KMS-11 (cell line): Measurements from ENCODE around the gene LYPD3.

Experiments
- H2AFZ ChIP-seq: fragments of 200-600 bp; sonication (generic); 2 replicates; pipeline ENCODE4 v1.6.1; 2016; ENCODE audit warnings: antibody characterized with exemption, mixed run types, low read depth
- H3K27ac ChIP-seq: fragments of 200-600 bp; sonication (generic); 2 replicates; pipeline ENCODE4 v1.6.1; 2016; ENCODE audit warnings: mild to moderate bottlenecking, mixed run types
- H3K27me3 ChIP-seq: fragments of 200-600 bp; sonication (generic); 2 replicates; pipeline ENCODE4 v1.6.1; 2017; ENCODE audit warnings: mild to moderate bottlenecking, low read depth, mixed run types, moderate library complexity; ENCODE audit not compliant: insufficient read depth
- H3K36me3 ChIP-seq: fragments of 200-600 bp; sonication (generic); 2 replicates; pipeline ENCODE4 v1.6.1; 2017; ENCODE audit warnings: mild to moderate bottlenecking, mixed run types; ENCODE audit not compliant: insufficient read depth
- H3K4me1 ChIP-seq: fragments of 200-600 bp; sonication (generic); 2 replicates; pipeline ENCODE4 v1.6.1; 2016; ENCODE audit warnings: mild to moderate bottlenecking, low read depth, mixed run types; ENCODE audit not compliant: poor library complexity, severe bottlenecking
- H3K4me2 ChIP-seq: fragments of 200-600 bp; sonication (generic); 2 replicates; pipeline ENCODE4 v1.7.0; 2016; ENCODE audit warnings: mild to moderate bottlenecking, mixed run types
- H3K4me3 ChIP-seq: fragments of 200-600 bp; sonication (generic); IDR thresholded peaks from 2 replicates; pipeline ENCODE4 v1.6.1; 2017; ENCODE audit warnings: low read depth, low read length, mixed read lengths; ENCODE audit not compliant: insufficient read depth
- H3K79me2 ChIP-seq: fragments of 200-600 bp; sonication (generic); 2 replicates; pipeline ENCODE4 v1.6.1; 2016; ENCODE audit warnings: low read depth, mixed run types; ENCODE audit not compliant: insufficient read depth
- H3K9ac ChIP-seq: fragments of 200-600 bp; sonication (generic); 2 replicates; pipeline ENCODE4 v1.6.1; 2016; ENCODE audit warnings: mild to moderate bottlenecking, mixed run types
- H4K20me1 ChIP-seq: fragments of 200-600 bp; sonication (generic); 2 replicates; pipeline ENCODE4 v1.6.1; 2016; ENCODE audit warnings: mild to moderate bottlenecking, mixed run types; ENCODE audit not compliant: insufficient read depth
- CTCF ChIP-seq: fragments of 200-600 bp; sonication (generic); conservative IDR thresholded peaks from 2 replicates; pipeline ENCODE4 v1.6.1; 2017; ENCODE audit warnings: low read depth, mild to moderate bottlenecking, antibody characterized with exemption, low read length, moderate library complexity, mixed read lengths

LYPD3 gene

GRCh38 chr19:43462785-43463380, 2.5 kb downstream of the LYPD3 start:
- H3K4me2 ChIP-seq, result peak overlapping the region; percentile 50; the same call in 1 of the 2 replicates
- no peaks in the 10 kb centered on the region for H4K20me1 ChIP-seq
- no peak overlapping the region for H3K4me3 ChIP-seq
- H3K9ac ChIP-seq, result no peak overlapping the region
- no peak overlapping the region for H3K27ac ChIP-seq
- peaks cover 8% of the 10 kb centered on the region for H3K4me1 ChIP-seq
- no peak for TF ChIP-seq CTCF
- H2AFZ ChIP-seq, result peak overlapping the region; percentile 93
- H3K36me3 ChIP-seq, result no peaks in the 10 kb centered on the region
- no peaks in the 10 kb centered on the region for H3K79me2 ChIP-seq
- H3K27me3 ChIP-seq, result peaks cover 2% of the 10 kb centered on the region; the same call in 1 of the 2 replicates

- TF ChIP-seq CTCF, result no peak
- Histone ChIP-seq H3K9ac (no peak overlapping the region), H3K27me3 (peaks cover 2% of the 10 kb centered on the region; the same call in 1 of the 2 replicates), H3K4me2 (no peak overlapping the region), H3K4me1 (peaks cover 8% of the 10 kb centered on the region), H4K20me1 (no peaks in the 10 kb centered on the region), H3K4me3 (no peak overlapping the region), H2AFZ (no peak overlapping the region), H3K79me2 (no peaks in the 10 kb centered on the region), H3K27ac (no peak overlapping the region), H3K36me3 (no peaks in the 10 kb centered on the region)
These were observed 3.0 kb downstream of the LYPD3 start for GRCh38 chr19:43462383-43462782.

GRCh38 chr19:43461303-43461702, 4.1 kb downstream of the LYPD3 start:
- TF ChIP-seq CTCF, result no peak
- Histone ChIP-seq H3K36me3 (no peaks in the 10 kb centered on the region), H3K4me1 (peaks cover 8% of the 10 kb centered on the region), H3K27me3 (peaks cover 2% of the 10 kb centered on the region; the same call in 1 of the 2 replicates), H3K4me2 (no peak overlapping the region), H3K4me3 (no peak overlapping the region), H3K27ac (no peak overlapping the region), H4K20me1 (no peaks in the 10 kb centered on the region), H3K9ac (no peak overlapping the region), H3K79me2 (no peaks in the 10 kb centered on the region), H2AFZ (peak overlapping the region; percentile 22; the same call in 1 of the 2 replicates)

GRCh38 chr19:43460362-43461016, 4.9 kb downstream of the LYPD3 start:
- H3K4me1 ChIP-seq, result peaks cover 8% of the 10 kb centered on the region
- no peak overlapping the region for H3K27ac ChIP-seq
- H3K36me3 ChIP-seq, result no peaks in the 10 kb centered on the region
- H3K79me2 ChIP-seq, result no peaks in the 10 kb centered on the region
- H3K4me2 ChIP-seq, result no peak overlapping the region
- H2AFZ ChIP-seq, result no peak overlapping the region
- no peak overlapping the region for H3K4me3 ChIP-seq
- H3K9ac ChIP-seq, result no peak overlapping the region
- peaks cover 2% of the 10 kb centered on the region; the same call in 1 of the 2 replicates for H3K27me3 ChIP-seq
- no peaks in the 10 kb centered on the region for H4K20me1 ChIP-seq
- TF ChIP-seq CTCF, result no peak
